Ovary (tissue), 3 donors: ENCODE measurements around the gene ZNF638.

Experiments
- POLR2A ChIP-seq: fragments of 450-650 bp; IDR thresholded peaks from one replicate; pipeline ENCODE4 v1.6.1; 2017; ENCODE audit warnings: antibody characterized with exemption, mild to moderate bottlenecking, moderate library complexity
- TF ChIP-seq, protein P1 (sequence below), 3 donors: fragments of 450-650 bp in 2 of 3; fragments of 200-600 bp in 1 of 3; IDR thresholded peaks; one replicate each; pipeline versions ENCODE4 v1.5.1 to v1.8.0; 2016 to 2022; ENCODE audit warnings: antibody characterized with exemption in 3 of 3, mild to moderate bottlenecking in 1 of 3
- donor health status: DM: no; HTN: no; CAD: no.

DNA sequence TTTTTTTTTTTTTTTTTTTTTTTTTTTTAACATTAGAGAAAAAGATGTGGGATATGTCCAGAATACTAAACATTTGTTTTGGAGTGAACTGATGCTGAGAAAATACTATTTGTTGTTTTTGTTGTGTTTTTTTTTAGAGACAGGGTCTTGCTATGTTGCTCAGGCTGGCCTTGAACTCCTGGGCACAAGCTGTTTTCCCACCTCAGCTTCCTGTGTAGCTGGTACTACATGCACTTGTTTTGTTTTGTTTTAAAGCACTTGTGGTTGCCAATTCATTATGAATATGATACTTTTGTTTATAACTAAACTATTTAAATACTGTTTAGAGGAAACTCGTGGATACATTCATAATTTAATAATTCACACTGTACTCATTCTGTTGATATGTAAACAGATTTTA lies 88.4 kb downstream of the ZNF638 start:
- TF ChIP-seq, protein P1, sequence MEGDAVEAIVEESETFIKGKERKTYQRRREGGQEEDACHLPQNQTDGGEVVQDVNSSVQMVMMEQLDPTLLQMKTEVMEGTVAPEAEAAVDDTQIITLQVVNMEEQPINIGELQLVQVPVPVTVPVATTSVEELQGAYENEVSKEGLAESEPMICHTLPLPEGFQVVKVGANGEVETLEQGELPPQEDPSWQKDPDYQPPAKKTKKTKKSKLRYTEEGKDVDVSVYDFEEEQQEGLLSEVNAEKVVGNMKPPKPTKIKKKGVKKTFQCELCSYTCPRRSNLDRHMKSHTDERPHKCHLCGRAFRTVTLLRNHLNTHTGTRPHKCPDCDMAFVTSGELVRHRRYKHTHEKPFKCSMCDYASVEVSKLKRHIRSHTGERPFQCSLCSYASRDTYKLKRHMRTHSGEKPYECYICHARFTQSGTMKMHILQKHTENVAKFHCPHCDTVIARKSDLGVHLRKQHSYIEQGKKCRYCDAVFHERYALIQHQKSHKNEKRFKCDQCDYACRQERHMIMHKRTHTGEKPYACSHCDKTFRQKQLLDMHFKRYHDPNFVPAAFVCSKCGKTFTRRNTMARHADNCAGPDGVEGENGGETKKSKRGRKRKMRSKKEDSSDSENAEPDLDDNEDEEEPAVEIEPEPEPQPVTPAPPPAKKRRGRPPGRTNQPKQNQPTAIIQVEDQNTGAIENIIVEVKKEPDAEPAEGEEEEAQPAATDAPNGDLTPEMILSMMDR (IDR thresholded peaks at IDR 0.05): no peak
- TF ChIP-seq POLR2A: no peak
